K562 (cell line): ENCODE data around the gene SH3BP5L. TPM values are rescaled to one million over a fixed set of nuclear protein-coding genes. Genes with fewer than 3 reads are reported as not detected.

Source experiments
- BRD4 ChIP-seq: fragments of 200-600 bp; sonication (generic); IDR thresholded peaks from 2 replicates; pipeline ENCODE4 v1.6.1; 2017; ENCODE audit warnings: inconsistent platforms
- BRD9 ChIP-seq: fragments of 450-650 bp; IDR thresholded peaks from 2 replicates; pipeline ENCODE4 v1.6.1; 2018; ENCODE audit warnings: low read depth; ENCODE audit not compliant: partially characterized antibody
- CHD1 ChIP-seq: fragments of 200-600 bp; sonication (generic); IDR thresholded peaks from one replicate; pipeline ENCODE4 v1.6.1; 2012; ENCODE audit warnings: mild to moderate bottlenecking, moderate library complexity, low read length, inconsistent platforms
- DMBX1 ChIP-seq: fragments of 250-450 bp; sonication (Bioruptor Pico); IDR thresholded peaks from 2 replicates; pipeline ENCODE4 v1.8.0; 2022; ENCODE audit warnings: inconsistent platforms, mild to moderate bottlenecking, moderate library complexity, borderline replicate concordance
- ILK ChIP-seq: fragments of 450-650 bp; IDR thresholded peaks from 2 replicates; pipeline ENCODE4 v1.6.1; 2016; ENCODE audit warnings: missing genetic modification characterization, low read depth, mild to moderate bottlenecking, missing compliant biosample characterization, moderate library complexity, borderline replicate concordance
- MAFF ChIP-seq: IDR thresholded peaks from 2 replicates; pipeline ENCODE4 v1.6.1; 2012; ENCODE audit warnings: low read length, improper control_type of control experiment
- MBD2 ChIP-seq: sonication (generic); IDR thresholded peaks from 2 replicates; pipeline ENCODE4 v1.6.1; 2016; ENCODE audit warnings: low read depth, borderline replicate concordance
- NBN ChIP-seq: fragments of 450-650 bp; IDR thresholded peaks from 2 replicates; pipeline ENCODE4 v1.6.1; 2016; ENCODE audit warnings: low read depth, mild to moderate bottlenecking
- SAFB2 ChIP-seq: fragments of 200-400 bp; formaldehyde crosslinking; IDR thresholded peaks from 2 replicates; pipeline ENCODE4 v1.6.1; 2018; ENCODE audit warnings: borderline replicate concordance, low read length, low read depth, moderate library complexity; ENCODE audit not compliant: severe bottlenecking
- STAT5A ChIP-seq: IDR thresholded peaks from 2 replicates; pipeline ENCODE4 v1.6.1; 2012; ENCODE audit warnings: low read length, inconsistent platforms, borderline replicate concordance
- ZNF224 ChIP-seq: sonication (generic); formaldehyde crosslinking; IDR thresholded peaks from 2 replicates; pipeline ENCODE4 v1.8.0; 2022; ENCODE audit warnings: mild to moderate bottlenecking, missing genetic modification reagents
- ZNF282 ChIP-seq: sonication (generic); formaldehyde crosslinking; IDR thresholded peaks from 2 replicates; pipeline ENCODE4 v1.8.1; 2023; ENCODE audit warnings: missing genetic modification reagents
- ZNF324 ChIP-seq: fragments of 250-450 bp; sonication (Bioruptor Pico); IDR thresholded peaks from 2 replicates; pipeline ENCODE4 v1.4.0; 2020; ENCODE audit warnings: mild to moderate bottlenecking
- ZNF583 ChIP-seq: fragments of 250-450 bp; sonication (Bioruptor Pico); IDR thresholded peaks from 2 replicates; pipeline ENCODE4 v1.4.0; 2020
- ZNF668 ChIP-seq: fragments of 250-450 bp; sonication (Bioruptor Pico); IDR thresholded peaks from 2 replicates; pipeline ENCODE4 v1.8.0; 2022; ENCODE audit warnings: mild to moderate bottlenecking, inconsistent platforms
- ZSCAN32 ChIP-seq: fragments of 450-650 bp; formaldehyde crosslinking; IDR thresholded peaks from 2 replicates; pipeline ENCODE4 v1.4.0; 2020; ENCODE audit warnings: mild to moderate bottlenecking, moderate library complexity
- polyA plus RNA-seq, 8 experiments: library from polyadenylated mRNA; depleted of rRNA in 4 of 8; stranded (reverse) in 5 of 8; unstranded in 3 of 8; fragments of >200 nt; fragmentation: Nextera tagmentation in 2 of 8; fragmentation: Illumina TruSeq in 1 of 8; extraction: Ambion mirVana in 2 of 8; extraction: Trizol in 1 of 8; gene quantifications; 2 replicates each; pipeline versions ENCODE4 v1.2.1 to v1.2.3, GENCODE V29; 2011 to 2014; ENCODE audit warnings: inconsistent platforms in 1 of 8, missing spikeins in 1 of 8
- total RNA-seq, 7 experiments: library from RNA; depleted of rRNA in 6 of 7; stranded (reverse); fragments of >200 nt in 6 of 7; fragmentation: Illumina TruSeq in 2 of 7; extraction: Trizol in 2 of 7; gene quantifications; 2 replicates each; pipeline versions ENCODE4 v1.2.1 to v1.2.3, GENCODE V29; 2011 to 2021; ENCODE audit warnings: low replicate concordance in 1 of 7
- TF ChIP-seq, protein P1 (sequence below): sonication (generic); formaldehyde crosslinking; IDR thresholded peaks from 2 replicates; pipeline ENCODE4 v1.8.0; 2023; ENCODE audit warnings: missing genetic modification reagents, mild to moderate bottlenecking, borderline replicate concordance
- TF ChIP-seq, protein P2 (sequence below): fragments of 450-650 bp; IDR thresholded peaks from 2 replicates; pipeline ENCODE4 v1.6.1; 2016; ENCODE audit warnings: low read depth, mild to moderate bottlenecking, moderate library complexity
- TF ChIP-seq, protein P3 (sequence below): IDR thresholded peaks from 2 replicates; pipeline ENCODE4 v1.6.1; 2012; ENCODE audit warnings: low read depth, low read length, improper control_type of control experiment, borderline replicate concordance
- TF ChIP-seq, protein P4 (sequence below): IDR thresholded peaks from 2 replicates; pipeline ENCODE4 v1.6.1; 2011; ENCODE audit not compliant: insufficient read length; ENCODE audit errors: extremely low read depth

Gene SH3BP5L
- total and polyA plus RNA-seq, 9 of the 15 experiments (the other 6 are each of a cell fraction or from before 2014, with no cell fraction given): 1.9 to 26.5 (median 15.8) TPM

DNA sequence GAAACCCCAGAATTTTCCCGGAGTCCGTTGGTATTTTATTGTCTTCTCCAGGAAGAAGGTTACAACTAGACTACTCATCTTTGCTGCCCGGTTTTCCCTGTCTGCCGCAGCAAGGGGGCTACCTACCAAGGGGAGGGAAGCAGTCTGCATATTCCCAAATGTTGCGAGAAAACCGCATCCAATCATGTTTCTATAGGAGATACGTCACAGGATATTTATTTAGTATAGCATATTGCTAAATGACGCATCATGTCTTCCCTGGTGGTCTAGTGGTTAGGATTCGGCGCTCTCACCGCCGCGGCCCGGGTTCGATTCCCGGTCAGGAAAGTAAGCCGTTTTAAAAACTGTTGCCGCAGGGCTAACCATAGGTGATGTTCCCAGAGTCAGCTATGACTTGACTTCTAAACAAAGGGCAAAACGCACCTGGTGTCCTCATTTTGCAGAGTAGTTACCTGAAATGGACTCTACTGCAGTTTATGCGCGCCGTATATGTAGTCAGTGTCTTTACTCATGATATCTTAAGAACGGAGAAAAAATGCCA, 48.3 kb upstream of the SH3BP5L start (continued):
- TF ChIP-seq, protein P1, sequence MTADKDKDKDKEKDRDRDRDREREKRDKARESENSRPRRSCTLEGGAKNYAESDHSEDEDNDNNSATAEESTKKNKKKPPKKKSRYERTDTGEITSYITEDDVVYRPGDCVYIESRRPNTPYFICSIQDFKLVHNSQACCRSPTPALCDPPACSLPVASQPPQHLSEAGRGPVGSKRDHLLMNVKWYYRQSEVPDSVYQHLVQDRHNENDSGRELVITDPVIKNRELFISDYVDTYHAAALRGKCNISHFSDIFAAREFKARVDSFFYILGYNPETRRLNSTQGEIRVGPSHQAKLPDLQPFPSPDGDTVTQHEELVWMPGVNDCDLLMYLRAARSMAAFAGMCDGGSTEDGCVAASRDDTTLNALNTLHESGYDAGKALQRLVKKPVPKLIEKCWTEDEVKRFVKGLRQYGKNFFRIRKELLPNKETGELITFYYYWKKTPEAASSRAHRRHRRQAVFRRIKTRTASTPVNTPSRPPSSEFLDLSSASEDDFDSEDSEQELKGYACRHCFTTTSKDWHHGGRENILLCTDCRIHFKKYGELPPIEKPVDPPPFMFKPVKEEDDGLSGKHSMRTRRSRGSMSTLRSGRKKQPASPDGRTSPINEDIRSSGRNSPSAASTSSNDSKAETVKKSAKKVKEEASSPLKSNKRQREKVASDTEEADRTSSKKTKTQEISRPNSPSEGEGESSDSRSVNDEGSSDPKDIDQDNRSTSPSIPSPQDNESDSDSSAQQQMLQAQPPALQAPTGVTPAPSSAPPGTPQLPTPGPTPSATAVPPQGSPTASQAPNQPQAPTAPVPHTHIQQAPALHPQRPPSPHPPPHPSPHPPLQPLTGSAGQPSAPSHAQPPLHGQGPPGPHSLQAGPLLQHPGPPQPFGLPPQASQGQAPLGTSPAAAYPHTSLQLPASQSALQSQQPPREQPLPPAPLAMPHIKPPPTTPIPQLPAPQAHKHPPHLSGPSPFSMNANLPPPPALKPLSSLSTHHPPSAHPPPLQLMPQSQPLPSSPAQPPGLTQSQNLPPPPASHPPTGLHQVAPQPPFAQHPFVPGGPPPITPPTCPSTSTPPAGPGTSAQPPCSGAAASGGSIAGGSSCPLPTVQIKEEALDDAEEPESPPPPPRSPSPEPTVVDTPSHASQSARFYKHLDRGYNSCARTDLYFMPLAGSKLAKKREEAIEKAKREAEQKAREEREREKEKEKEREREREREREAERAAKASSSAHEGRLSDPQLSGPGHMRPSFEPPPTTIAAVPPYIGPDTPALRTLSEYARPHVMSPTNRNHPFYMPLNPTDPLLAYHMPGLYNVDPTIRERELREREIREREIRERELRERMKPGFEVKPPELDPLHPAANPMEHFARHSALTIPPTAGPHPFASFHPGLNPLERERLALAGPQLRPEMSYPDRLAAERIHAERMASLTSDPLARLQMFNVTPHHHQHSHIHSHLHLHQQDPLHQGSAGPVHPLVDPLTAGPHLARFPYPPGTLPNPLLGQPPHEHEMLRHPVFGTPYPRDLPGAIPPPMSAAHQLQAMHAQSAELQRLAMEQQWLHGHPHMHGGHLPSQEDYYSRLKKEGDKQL: 0 out of 2 replicates have a peak, but pooled peaks have one; percentile 52
- TF ChIP-seq, protein P2, sequence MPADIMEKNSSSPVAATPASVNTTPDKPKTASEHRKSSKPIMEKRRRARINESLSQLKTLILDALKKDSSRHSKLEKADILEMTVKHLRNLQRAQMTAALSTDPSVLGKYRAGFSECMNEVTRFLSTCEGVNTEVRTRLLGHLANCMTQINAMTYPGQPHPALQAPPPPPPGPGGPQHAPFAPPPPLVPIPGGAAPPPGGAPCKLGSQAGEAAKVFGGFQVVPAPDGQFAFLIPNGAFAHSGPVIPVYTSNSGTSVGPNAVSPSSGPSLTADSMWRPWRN: peak; percentile 19; the same call in 1 of the 2 replicates
- TF ChIP-seq ILK (tag) (no peak), MBD2 (no peak), ZSCAN32 (CRISPR knock-in tag) (no peak), ZNF583 (CRISPR knock-in tag) (no peak), ZNF224 (CRISPR knock-in tag) (no peak), ZNF324 (CRISPR knock-in tag) (no peak), MAFF (no peak; the same call in 1 of the 2 replicates), BRD4 (peak; percentile 98), ZNF668 (CRISPR knock-in tag) (peak; percentile 15; the same call in 1 of the 2 replicates), DMBX1 (CRISPR knock-in tag) (no peak), SAFB2 (no peak), CHD1 (no peak), BRD9 (peak; percentile 98), ZNF282 (CRISPR knock-in tag) (no peak), STAT5A (no peak; the same call in 1 of the 2 replicates), NBN (peak; percentile 95)
- TF ChIP-seq, protein P3, sequence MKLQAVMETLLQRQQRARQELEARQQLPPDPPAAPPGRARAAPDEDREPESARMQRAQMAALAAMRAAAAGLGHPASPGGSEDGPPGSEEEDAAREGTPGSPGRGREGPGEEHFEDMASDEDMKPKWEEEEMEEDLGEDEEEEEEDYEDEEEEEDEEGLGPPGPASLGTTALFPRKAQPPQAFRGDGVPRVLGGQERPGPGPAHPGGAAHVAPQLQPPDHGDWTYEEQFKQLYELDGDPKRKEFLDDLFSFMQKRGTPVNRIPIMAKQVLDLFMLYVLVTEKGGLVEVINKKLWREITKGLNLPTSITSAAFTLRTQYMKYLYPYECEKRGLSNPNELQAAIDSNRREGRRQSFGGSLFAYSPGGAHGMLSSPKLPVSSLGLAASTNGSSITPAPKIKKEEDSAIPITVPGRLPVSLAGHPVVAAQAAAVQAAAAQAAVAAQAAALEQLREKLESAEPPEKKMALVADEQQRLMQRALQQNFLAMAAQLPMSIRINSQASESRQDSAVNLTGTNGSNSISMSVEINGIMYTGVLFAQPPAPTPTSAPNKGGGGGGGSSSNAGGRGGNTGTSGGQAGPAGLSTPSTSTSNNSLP: peak; percentile 69; the same call in 1 of the 2 replicates
- TF ChIP-seq, protein P4, sequence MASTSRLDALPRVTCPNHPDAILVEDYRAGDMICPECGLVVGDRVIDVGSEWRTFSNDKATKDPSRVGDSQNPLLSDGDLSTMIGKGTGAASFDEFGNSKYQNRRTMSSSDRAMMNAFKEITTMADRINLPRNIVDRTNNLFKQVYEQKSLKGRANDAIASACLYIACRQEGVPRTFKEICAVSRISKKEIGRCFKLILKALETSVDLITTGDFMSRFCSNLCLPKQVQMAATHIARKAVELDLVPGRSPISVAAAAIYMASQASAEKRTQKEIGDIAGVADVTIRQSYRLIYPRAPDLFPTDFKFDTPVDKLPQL: no peak
